IPS-20b (cell line): Measurements from ENCODE around the gene FAM20B.

Experiments
- H3K27ac ChIP-seq: one replicate; pipeline ENCODE4 v1.5.1; 2013; ENCODE audit warnings: low read length
- H3K27me3 ChIP-seq: 2 replicates; pipeline ENCODE4 v1.6.1; 2013; ENCODE audit warnings: mild to moderate bottlenecking, low read length, inconsistent platforms; ENCODE audit not compliant: insufficient read depth
- H3K36me3 ChIP-seq: 2 replicates; pipeline ENCODE4 v1.6.1; 2013; ENCODE audit warnings: low read depth, mild to moderate bottlenecking, inconsistent platforms, low read length, moderate library complexity; ENCODE audit not compliant: insufficient read depth
- H3K4me1 ChIP-seq: 2 replicates; pipeline ENCODE4 v1.6.1; 2013; ENCODE audit warnings: mild to moderate bottlenecking, control low read depth, inconsistent platforms, low read length, moderate library complexity; ENCODE audit not compliant: insufficient read depth
- H3K4me3 ChIP-seq: 2 replicates; pipeline ENCODE4 v1.5.1; 2013; ENCODE audit warnings: mild to moderate bottlenecking, low read length, inconsistent platforms
- H3K9ac ChIP-seq: 2 replicates; pipeline ENCODE4 v1.6.1; 2013; ENCODE audit warnings: low read depth, mild to moderate bottlenecking, inconsistent platforms, low read length, moderate library complexity
- H3K9me3 ChIP-seq: 2 replicates; pipeline ENCODE4 v1.6.1; 2013; ENCODE audit warnings: mild to moderate bottlenecking, low read depth, low read length, inconsistent platforms; ENCODE audit not compliant: insufficient read depth

FAM20B gene

GRCh38 chr1:179055937-179056336, 30.2 kb downstream of the FAM20B start:
- H3K36me3 ChIP-seq, result peaks cover 23% of the 10 kb centered on the region; the same call in 1 of the 2 replicates
- no peaks in the 10 kb centered on the region for H3K27me3 ChIP-seq

GRCh38 chr1:179058487-179059483, 33.1 kb downstream of the FAM20B start:
- peaks cover 25% of the 10 kb centered on the region; the same call in 1 of the 2 replicates for H3K36me3 ChIP-seq
- no peaks in the 10 kb centered on the region for H3K27me3 ChIP-seq
- no peaks in the 10 kb centered on the region for H3K9me3 ChIP-seq
- peak overlapping the region; percentile 20; the same call in 1 of the 2 replicates for H3K4me3 ChIP-seq
- no peak overlapping the region for H3K27ac ChIP-seq
- H3K9ac ChIP-seq, result no peak overlapping the region
- peaks cover 7% of the 10 kb centered on the region for H3K4me1 ChIP-seq

More at GRCh38 chr1:179055937-179056336, 30.2 kb downstream of the FAM20B start:
- Histone ChIP-seq H3K27ac (no peak overlapping the region), H3K9ac (no peak overlapping the region), H3K9me3 (no peaks in the 10 kb centered on the region), H3K4me1 (peaks cover 7% of the 10 kb centered on the region), H3K4me3 (no peak overlapping the region)

- Histone ChIP-seq H3K36me3 (peaks cover 32% of the 10 kb centered on the region), H3K4me1 (peaks cover 7% of the 10 kb centered on the region), H3K4me3 (no peak overlapping the region), H3K9me3 (no peaks in the 10 kb centered on the region), H3K27ac (no peak overlapping the region), H3K27me3 (no peaks in the 10 kb centered on the region), H3K9ac (no peak overlapping the region)
Observed at GRCh38 chr1:179061360-179062282, 35.9 kb downstream of the FAM20B start.

- no peak overlapping the region for H3K27ac ChIP-seq
- peaks cover 31% of the 10 kb centered on the region for H3K36me3 ChIP-seq
- H3K4me1 ChIP-seq, result no peaks in the 10 kb centered on the region
- no peak overlapping the region for H3K9ac ChIP-seq
- no peak overlapping the region for H3K4me3 ChIP-seq
- H3K9me3 ChIP-seq, result no peaks in the 10 kb centered on the region
- H3K27me3 ChIP-seq, result no peaks in the 10 kb centered on the region
Observed at GRCh38 chr1:179066471-179066870, 40.8 kb downstream of the FAM20B start.

GRCh38 chr1:179077396-179077795, 51.7 kb downstream of the FAM20B start:
- H3K36me3 ChIP-seq, result peaks cover under 1% of the 10 kb centered on the region; the same call in 1 of the 2 replicates
- H3K27me3 ChIP-seq, result no peaks in the 10 kb centered on the region; the same call in 1 of the 2 replicates
- no peak overlapping the region for H3K27ac ChIP-seq
- H3K4me3 ChIP-seq, result no peak overlapping the region
- H3K9ac ChIP-seq, result no peak overlapping the region
- peaks cover 8% of the 10 kb centered on the region; the same call in 1 of the 2 replicates for H3K4me1 ChIP-seq
- H3K9me3 ChIP-seq, result no peaks in the 10 kb centered on the region

GRCh38 chr1:179079113-179079761, 53.5 kb downstream of the FAM20B start:
- H3K9me3 ChIP-seq, result no peaks in the 10 kb centered on the region
- H3K9ac ChIP-seq, result no peak overlapping the region
- no peak overlapping the region for H3K27ac ChIP-seq
- H3K36me3 ChIP-seq, result no peaks in the 10 kb centered on the region
- peaks cover 8% of the 10 kb centered on the region; the same call in 1 of the 2 replicates for H3K27me3 ChIP-seq
- no peak overlapping the region for H3K4me3 ChIP-seq
- H3K4me1 ChIP-seq, result peaks cover 8% of the 10 kb centered on the region; the same call in 1 of the 2 replicates

- peak overlapping the region; percentile 64; the same call in 1 of the 2 replicates for H3K9ac ChIP-seq
- peaks cover 7% of the 10 kb centered on the region; the same call in 1 of the 2 replicates for H3K36me3 ChIP-seq
- peak overlapping the region; percentile 84 for H3K4me3 ChIP-seq
Observed at GRCh38 chr1:179080866-179081686, 55.4 kb downstream of the FAM20B start.

GRCh38 chr1:179081687-179082332, 56.1 kb downstream of the FAM20B start, which contains the start of gene TOR3A:
Gene TOR3A (plus strand): TSS chr1:179082070. CDS start chr1:179082129, 59 bp downstream.
- H3K27ac ChIP-seq, result peak within 1 kb of the TSS; percentile 23
- peaks cover 8% of the 10 kb centered on the region; the same call in 1 of the 2 replicates for H3K27me3 ChIP-seq
- H3K9me3 ChIP-seq, result no peaks in the 10 kb centered on the region
- peaks cover 8% of the 10 kb centered on the region; the same call in 1 of the 2 replicates for H3K36me3 ChIP-seq
- peaks cover 8% of the 10 kb centered on the region; the same call in 1 of the 2 replicates for H3K4me1 ChIP-seq
- peak within 1 kb of the TSS; percentile 84 for H3K4me3 ChIP-seq
- H3K9ac ChIP-seq, result peak within 1 kb of the TSS; percentile 64; the same call in 1 of the 2 replicates

More at GRCh38 chr1:179080866-179081686, 55.4 kb downstream of the FAM20B start:
- Histone ChIP-seq H3K9me3 (no peaks in the 10 kb centered on the region), H3K27me3 (peaks cover 8% of the 10 kb centered on the region; the same call in 1 of the 2 replicates), H3K27ac (peak overlapping the region; percentile 23), H3K4me1 (peaks cover 8% of the 10 kb centered on the region; the same call in 1 of the 2 replicates)

GRCh38 chr1:179082333-179082998, 56.8 kb downstream of the FAM20B start:
- peak overlapping the region; percentile 64; the same call in 1 of the 2 replicates for H3K9ac ChIP-seq
- H3K36me3 ChIP-seq, result peaks cover 8% of the 10 kb centered on the region; the same call in 1 of the 2 replicates
- H3K4me1 ChIP-seq, result peaks cover 14% of the 10 kb centered on the region
- H3K27ac ChIP-seq, result no peak overlapping the region
- H3K4me3 ChIP-seq, result peak overlapping the region; percentile 84
- H3K9me3 ChIP-seq, result no peaks in the 10 kb centered on the region
- H3K27me3 ChIP-seq, result peaks cover 8% of the 10 kb centered on the region; the same call in 1 of the 2 replicates
